Ovary (tissue), 3 donors: Measurements from ENCODE around the gene PIK3R1.

ENCODE experiments used
- POLR2A ChIP-seq: fragments of 450-650 bp; IDR thresholded peaks from one replicate; pipeline ENCODE4 v1.6.1; 2017; ENCODE audit warnings: antibody characterized with exemption, mild to moderate bottlenecking, moderate library complexity
- TF ChIP-seq, protein P1 (sequence below), 3 donors: fragments of 450-650 bp in 2 of 3; fragments of 200-600 bp in 1 of 3; IDR thresholded peaks; one replicate each; pipeline versions ENCODE4 v1.5.1 to v1.8.0; 2016 to 2022; ENCODE audit warnings: antibody characterized with exemption in 3 of 3, mild to moderate bottlenecking in 1 of 3
- donor health status: DM: no; HTN: no; CAD: no.

GRCh38 chr5:68200288-68200687, 15.3 kb upstream of the PIK3R1 start:
- TF ChIP-seq POLR2A: no peak
- TF ChIP-seq, protein P1, sequence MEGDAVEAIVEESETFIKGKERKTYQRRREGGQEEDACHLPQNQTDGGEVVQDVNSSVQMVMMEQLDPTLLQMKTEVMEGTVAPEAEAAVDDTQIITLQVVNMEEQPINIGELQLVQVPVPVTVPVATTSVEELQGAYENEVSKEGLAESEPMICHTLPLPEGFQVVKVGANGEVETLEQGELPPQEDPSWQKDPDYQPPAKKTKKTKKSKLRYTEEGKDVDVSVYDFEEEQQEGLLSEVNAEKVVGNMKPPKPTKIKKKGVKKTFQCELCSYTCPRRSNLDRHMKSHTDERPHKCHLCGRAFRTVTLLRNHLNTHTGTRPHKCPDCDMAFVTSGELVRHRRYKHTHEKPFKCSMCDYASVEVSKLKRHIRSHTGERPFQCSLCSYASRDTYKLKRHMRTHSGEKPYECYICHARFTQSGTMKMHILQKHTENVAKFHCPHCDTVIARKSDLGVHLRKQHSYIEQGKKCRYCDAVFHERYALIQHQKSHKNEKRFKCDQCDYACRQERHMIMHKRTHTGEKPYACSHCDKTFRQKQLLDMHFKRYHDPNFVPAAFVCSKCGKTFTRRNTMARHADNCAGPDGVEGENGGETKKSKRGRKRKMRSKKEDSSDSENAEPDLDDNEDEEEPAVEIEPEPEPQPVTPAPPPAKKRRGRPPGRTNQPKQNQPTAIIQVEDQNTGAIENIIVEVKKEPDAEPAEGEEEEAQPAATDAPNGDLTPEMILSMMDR (IDR thresholded peaks at IDR 0.05): no peak
